ENCODE measurements around the gene POTEF.
"Not testable (repeated sequence)": the region's sequence is repeated elsewhere in the genome, so short reads cannot be mapped to it uniquely, and the experiment has no call there.

The POTEF gene

GRCh38 chr2:130128464-130128863, 558 bp downstream of the POTEF start:
- not testable (repeated sequence) for DNase-seq (ENCODE audit: low spot score)

GRCh38 chr2:130127726-130128125, 1.3 kb downstream of the POTEF start:
- not testable (repeated sequence) for DNase-seq (ENCODE audit: low spot score)

GRCh38 chr2:130120924-130121323, 8.1 kb downstream of the POTEF start:
- DNase-seq (ENCODE audit: low spot score): not testable (repeated sequence)

GRCh38 chr2:130102597-130103363, 26.2 kb downstream of the POTEF start:
- not testable (repeated sequence) for DNase-seq (ENCODE audit: low spot score)

GRCh38 chr2:130062645-130063044, 66.4 kb downstream of the POTEF start:
- DNase-seq (ENCODE audit: low spot score): not testable (repeated sequence)

- DNase-seq (ENCODE audit: low spot score): not testable (repeated sequence)
These were observed 69.0 kb downstream of the POTEF start for GRCh38 chr2:130059982-130060381.

GRCh38 chr2:130056336-130056735, 72.7 kb downstream of the POTEF start:
- DNase-seq (ENCODE audit: low spot score): not testable (repeated sequence)

GRCh38 chr2:130053217-130053911, 75.7 kb downstream of the POTEF start:
- DNase-seq (ENCODE audit: low spot score): not testable (repeated sequence)

- DNase-seq (ENCODE audit: low spot score): not testable (repeated sequence)
These were observed 76.6 kb downstream of the POTEF start for GRCh38 chr2:130052376-130052775.

GRCh38 chr2:130048422-130048821, 80.6 kb downstream of the POTEF start:
- DNase-seq (ENCODE audit: low spot score): not testable (repeated sequence)

- DNase-seq (ENCODE audit: low spot score): not testable (repeated sequence)
These were observed 90.8 kb downstream of the POTEF start for GRCh38 chr2:130038265-130038603.

GRCh38 chr2:130025931-130026330, 103.1 kb downstream of the POTEF start:
- DNase-seq (ENCODE audit: low spot score): not testable (repeated sequence)

Measured in CD4-positive, alpha-beta T cell treated with Interleukin-2 at 100 ng/mL for 4 hours (primary cell).